IPS-20b (cell line): ENCODE measurements around the gene EFHC1.
"Not testable (repeated sequence)": the region's sequence is repeated elsewhere in the genome, so short reads cannot be mapped to it uniquely, and the experiment has no call there.

Experiments
- H3K27ac ChIP-seq: one replicate; pipeline ENCODE4 v1.5.1; 2013; ENCODE audit warnings: low read length
- H3K27me3 ChIP-seq: 2 replicates; pipeline ENCODE4 v1.6.1; 2013; ENCODE audit warnings: mild to moderate bottlenecking, low read length, inconsistent platforms; ENCODE audit not compliant: insufficient read depth
- H3K36me3 ChIP-seq: 2 replicates; pipeline ENCODE4 v1.6.1; 2013; ENCODE audit warnings: low read depth, mild to moderate bottlenecking, inconsistent platforms, low read length, moderate library complexity; ENCODE audit not compliant: insufficient read depth
- H3K4me1 ChIP-seq: 2 replicates; pipeline ENCODE4 v1.6.1; 2013; ENCODE audit warnings: mild to moderate bottlenecking, control low read depth, inconsistent platforms, low read length, moderate library complexity; ENCODE audit not compliant: insufficient read depth
- H3K4me3 ChIP-seq: 2 replicates; pipeline ENCODE4 v1.5.1; 2013; ENCODE audit warnings: mild to moderate bottlenecking, low read length, inconsistent platforms
- H3K9ac ChIP-seq: 2 replicates; pipeline ENCODE4 v1.6.1; 2013; ENCODE audit warnings: low read depth, mild to moderate bottlenecking, inconsistent platforms, low read length, moderate library complexity
- H3K9me3 ChIP-seq: 2 replicates; pipeline ENCODE4 v1.6.1; 2013; ENCODE audit warnings: mild to moderate bottlenecking, low read depth, low read length, inconsistent platforms; ENCODE audit not compliant: insufficient read depth

EFHC1 gene

DNA sequence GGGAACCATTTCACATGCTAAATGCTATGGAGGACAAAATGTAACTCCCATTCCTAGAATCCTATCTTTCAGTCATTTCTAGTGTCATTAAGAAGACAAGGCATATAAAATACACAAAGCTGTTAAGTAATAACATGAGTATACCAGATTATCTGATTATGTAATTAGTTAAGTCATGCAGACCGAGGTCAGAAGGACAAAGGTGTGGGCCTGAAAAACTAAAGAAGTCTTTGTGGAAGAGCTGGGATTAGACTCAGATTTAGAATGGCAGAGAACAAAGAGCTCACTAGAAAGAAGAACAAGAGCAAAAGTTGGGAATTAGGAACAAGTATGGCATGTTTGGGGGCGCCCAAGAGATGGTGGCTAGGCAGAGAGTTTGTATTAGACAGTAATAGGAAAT lies 37.0 kb downstream of the EFHC1 start:
- H3K9me3 ChIP-seq: no peaks in the 10 kb centered on the region
- H3K4me1 ChIP-seq: no peaks in the 10 kb centered on the region; the same call in none of the 2 replicates
- H3K9ac ChIP-seq: no peak overlapping the region
- H3K36me3 ChIP-seq: no peaks in the 10 kb centered on the region
- no peak overlapping the region for H3K4me3 ChIP-seq
- no peaks in the 10 kb centered on the region for H3K27me3 ChIP-seq
- H3K27ac ChIP-seq: no peak overlapping the region

- not testable (repeated sequence) for H3K9me3 ChIP-seq, H3K27ac ChIP-seq, H3K27me3 ChIP-seq, H3K36me3 ChIP-seq, H3K4me1 ChIP-seq, H3K9ac ChIP-seq, H3K4me3 ChIP-seq
Observed at GRCh38 chr6:52461194-52461593, 41.1 kb downstream of the EFHC1 start.

DNA sequence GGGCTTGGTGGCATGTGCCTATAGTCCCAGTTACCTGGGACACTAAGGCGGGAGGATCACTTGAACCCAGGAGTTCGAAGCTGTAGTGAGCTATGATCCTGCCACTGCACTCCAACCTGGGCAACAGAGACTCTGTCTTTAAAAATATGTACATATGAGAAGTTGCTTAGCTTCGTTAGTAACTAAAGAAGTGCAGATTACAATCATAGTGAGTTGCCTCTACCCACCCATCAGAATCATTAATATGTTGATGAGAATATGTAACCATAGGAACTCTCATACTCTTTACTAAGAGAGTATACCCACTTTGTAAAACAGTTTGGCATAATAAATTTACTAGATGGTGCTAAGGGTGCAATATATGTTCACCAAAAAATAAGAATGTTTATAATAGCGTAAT lies 54.0 kb downstream of the EFHC1 start:
- no peaks in the 10 kb centered on the region for H3K36me3 ChIP-seq
- H3K9me3 ChIP-seq: no peaks in the 10 kb centered on the region
- no peak overlapping the region for H3K4me3 ChIP-seq
- H3K27ac ChIP-seq: no peak overlapping the region
- no peak overlapping the region for H3K9ac ChIP-seq
- no peaks in the 10 kb centered on the region for H3K4me1 ChIP-seq
- no peaks in the 10 kb centered on the region for H3K27me3 ChIP-seq

- H3K4me1 ChIP-seq: no peaks in the 10 kb centered on the region
- H3K9me3 ChIP-seq: no peaks in the 10 kb centered on the region
Observed at GRCh38 chr6:52475307-52475706, 55.2 kb downstream of the EFHC1 start.

GRCh38 chr6:52482903-52483670 lies 62.9 kb downstream of the EFHC1 start:
- Histone ChIP-seq H3K27ac (no peak overlapping the region), H3K9ac (no peak overlapping the region), H3K27me3 (no peaks in the 10 kb centered on the region), H3K9me3 (no peaks in the 10 kb centered on the region), H3K36me3 (no peaks in the 10 kb centered on the region), H3K4me3 (no peak overlapping the region), H3K4me1 (no peaks in the 10 kb centered on the region)

More at GRCh38 chr6:52475307-52475706, 55.2 kb downstream of the EFHC1 start:
- Histone ChIP-seq H3K36me3 (no peaks in the 10 kb centered on the region), H3K27ac (no peak overlapping the region), H3K4me3 (no peak overlapping the region), H3K27me3 (no peaks in the 10 kb centered on the region), H3K9ac (no peak overlapping the region)

GRCh38 chr6:52483671-52484003 lies 63.5 kb downstream of the EFHC1 start:
- no peak overlapping the region for H3K9ac ChIP-seq
- no peaks in the 10 kb centered on the region for H3K27me3 ChIP-seq
- H3K9me3 ChIP-seq: no peaks in the 10 kb centered on the region
- H3K4me1 ChIP-seq: no peaks in the 10 kb centered on the region
- no peak overlapping the region for H3K4me3 ChIP-seq
- H3K36me3 ChIP-seq: no peaks in the 10 kb centered on the region
- no peak overlapping the region for H3K27ac ChIP-seq

DNA sequence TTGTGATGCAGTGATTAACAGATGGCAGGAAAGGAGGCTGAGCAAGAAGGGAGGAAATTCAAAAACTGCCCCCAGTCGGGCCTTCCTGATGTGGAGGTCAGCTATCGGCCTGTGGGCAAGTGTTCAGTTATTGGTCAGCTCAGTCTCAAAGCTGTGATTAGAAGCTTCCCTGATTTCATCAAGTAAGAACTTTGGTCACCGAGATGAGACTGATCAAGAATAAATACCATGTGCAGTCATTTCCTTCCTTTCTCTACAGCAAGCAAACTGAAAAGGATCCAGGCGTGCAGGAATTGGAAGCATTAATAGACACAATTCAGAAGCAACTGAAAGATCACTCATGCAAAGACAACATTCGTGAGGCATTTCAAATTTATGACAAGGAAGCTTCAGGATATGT lies 69.7 kb downstream of the EFHC1 start:
- H3K36me3 ChIP-seq: 0 out of 2 replicates have a peak, but pooled peaks cover 5% of the 10 kb centered on the region
- no peak overlapping the region for H3K9ac ChIP-seq
- H3K9me3 ChIP-seq: no peaks in the 10 kb centered on the region

DNA sequence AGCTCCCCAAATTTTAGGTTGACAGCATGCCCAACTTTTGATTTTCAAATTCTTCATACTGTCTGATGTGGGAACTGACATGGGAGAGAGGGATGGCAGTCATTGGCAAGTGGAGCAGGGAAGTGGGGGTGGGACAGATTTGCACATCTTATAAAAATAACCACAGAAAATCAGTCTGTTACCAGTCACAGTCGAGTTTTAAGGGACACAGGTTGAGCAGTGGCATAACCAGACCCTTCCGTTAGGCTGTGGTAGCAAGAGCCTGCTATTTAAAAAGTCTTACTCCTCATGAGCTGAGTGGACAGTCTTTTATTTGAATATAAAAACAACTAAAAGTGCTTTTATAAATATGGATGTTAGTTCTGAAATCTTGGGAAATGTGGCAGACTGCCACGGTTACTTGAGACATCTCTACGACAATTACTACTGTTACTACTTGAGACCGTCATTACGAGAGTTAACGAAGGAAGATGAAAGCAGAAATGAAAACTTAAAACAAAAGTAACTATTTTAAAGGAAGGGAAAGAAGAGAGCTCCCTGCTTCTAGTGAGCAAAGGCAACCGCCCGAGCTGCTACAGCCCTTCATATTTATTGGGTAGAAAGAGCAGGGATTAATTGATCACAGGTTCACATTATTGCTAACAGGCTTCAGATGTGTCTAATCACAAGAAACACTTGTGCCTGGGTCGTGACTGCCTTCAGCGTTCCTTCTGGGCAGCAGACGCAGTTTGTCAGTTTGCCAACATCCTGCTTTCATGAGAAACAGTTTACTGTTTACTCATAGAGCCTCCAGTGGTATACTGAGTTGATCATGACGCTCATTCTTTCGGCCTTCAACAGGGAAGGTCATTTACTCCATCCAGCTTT lies 71.3 kb downstream of the EFHC1 start:
- H3K9ac ChIP-seq: no peak overlapping the region
- no peaks in the 10 kb centered on the region for H3K27me3 ChIP-seq
- H3K36me3 ChIP-seq: 0 out of 2 replicates have a peak, but pooled peaks cover 5% of the 10 kb centered on the region
- H3K4me1 ChIP-seq: no peaks in the 10 kb centered on the region
- H3K27ac ChIP-seq: no peak overlapping the region
- H3K9me3 ChIP-seq: no peaks in the 10 kb centered on the region
- H3K4me3 ChIP-seq: no peak overlapping the region

More for the DNA sequence above, 69.7 kb downstream of the EFHC1 start:
- H3K27me3 ChIP-seq: no peaks in the 10 kb centered on the region
- no peaks in the 10 kb centered on the region for H3K4me1 ChIP-seq
- no peak overlapping the region for H3K4me3 ChIP-seq
- no peak overlapping the region for H3K27ac ChIP-seq

- H3K27ac ChIP-seq: no peak overlapping the region
- no peak overlapping the region for H3K9ac ChIP-seq
- no peaks in the 10 kb centered on the region for H3K27me3 ChIP-seq
- no peaks in the 10 kb centered on the region for H3K4me1 ChIP-seq
- H3K9me3 ChIP-seq: no peaks in the 10 kb centered on the region
- H3K36me3 ChIP-seq: 0 out of 2 replicates have a peak, but pooled peaks cover 5% of the 10 kb centered on the region
- no peak overlapping the region for H3K4me3 ChIP-seq
Observed at GRCh38 chr6:52493669-52494068, 73.5 kb downstream of the EFHC1 start.

GRCh38 chr6:52494298-52495072 lies 74.3 kb downstream of the EFHC1 start:
- Histone ChIP-seq H3K9me3 (no peaks in the 10 kb centered on the region), H3K27me3 (no peaks in the 10 kb centered on the region), H3K4me1 (peaks cover 8% of the 10 kb centered on the region; the same call in 1 of the 2 replicates), H3K36me3 (0 out of 2 replicates have a peak, but pooled peaks cover 5% of the 10 kb centered on the region), H3K4me3 (no peak overlapping the region), H3K27ac (no peak overlapping the region), H3K9ac (no peak overlapping the region)

GRCh38 chr6:52495922-52496321 lies 75.8 kb downstream of the EFHC1 start:
- H3K4me1 ChIP-seq: peaks cover 8% of the 10 kb centered on the region; the same call in 1 of the 2 replicates
- no peak overlapping the region for H3K27ac ChIP-seq
- no peaks in the 10 kb centered on the region for H3K9me3 ChIP-seq
- no peaks in the 10 kb centered on the region for H3K36me3 ChIP-seq
- no peak overlapping the region for H3K9ac ChIP-seq
- no peaks in the 10 kb centered on the region for H3K27me3 ChIP-seq
- no peak overlapping the region for H3K4me3 ChIP-seq
